ENCODE results near the gene CRB1. TPM values are rescaled to one million over a fixed set of nuclear protein-coding genes. Genes with fewer than 3 reads are reported as not detected.

Gene CRB1
- total RNA-seq, 1 experiment from 2014 or later: not detected

GRCh38 chr1:197252973-197253372 is 15.1 kb upstream of the CRB1 start:
- no peak overlapping the region for H3K27ac ChIP-seq (ENCODE audit: low read length)
- ATAC-seq (no peak), DNase-seq (ENCODE audit: low read depth, low spot score) (no peak)
- H3K27me3 ChIP-seq (ENCODE audit: control insufficient read depth, insufficient read depth, low read length): no peaks in the 10 kb centered on the region
- in situ Hi-C loops (cut with HindIII; ENCODE audit: low pct_unique_long_range_greater_than_20kb, low sequenced_read_pairs): no loop called here
- no peaks in the 10 kb centered on the region for H3K9me3 ChIP-seq (ENCODE audit: control insufficient read depth, insufficient read depth, low read depth, low read length)
- CTCF ChIA-PET: no interaction called here
- no TSS peak for BruUV-seq (replicated peaks)
- H3K36me3 ChIP-seq (ENCODE audit: control insufficient read depth, insufficient read depth, low read length): no peaks in the 10 kb centered on the region
- H3K4me3 ChIP-seq (ENCODE audit: low read depth in 2 of 2, low read length in 2 of 2): no peak overlapping the region
- no peaks in the 10 kb centered on the region for H3K4me1 ChIP-seq (ENCODE audit: control insufficient read depth, insufficient read depth, low read length)
- intact Hi-C loops (cut with micrococcal nuclease; ENCODE audit: unreplicated experiment): no loop called here
- TF ChIP-seq POLR2AphosphoS5 (IDR thresholded peaks at IDR 0.05; ENCODE audit: low read depth, low read length) (no peak), REST (IDR thresholded peaks at IDR 0.05; ENCODE audit: insufficient read depth in 1 of 2, low read depth in 2 of 2, low read length in 1 of 2) (no peak), CTCF (IDR thresholded peaks at IDR 0.05) (no peak), SIN3A (IDR thresholded peaks at IDR 0.05; ENCODE audit: borderline replicate concordance, insufficient read depth, low read depth, low read length) (no peak), TCF7L2 (IDR thresholded peaks at IDR 0.05; ENCODE audit: low read depth, low read length) (no peak)
- POLR2A ChIA-PET: no interaction called here

GRCh38 chr1:197254866-197255265 is 13.2 kb upstream of the CRB1 start:
- TF ChIP-seq CTCF (IDR thresholded peaks at IDR 0.05) (no peak), SIN3A (IDR thresholded peaks at IDR 0.05; ENCODE audit: borderline replicate concordance, insufficient read depth, low read depth, low read length) (no peak), REST (IDR thresholded peaks at IDR 0.05; ENCODE audit: insufficient read depth in 1 of 2, low read depth in 2 of 2, low read length in 1 of 2) (no peak), TCF7L2 (IDR thresholded peaks at IDR 0.05; ENCODE audit: low read depth, low read length) (no peak), POLR2AphosphoS5 (IDR thresholded peaks at IDR 0.05; ENCODE audit: low read depth, low read length) (no peak)
- Histone ChIP-seq H3K27ac (ENCODE audit: low read length) (no peak overlapping the region), H3K4me3 (ENCODE audit: low read depth in 2 of 2, low read length in 2 of 2) (no peak overlapping the region), H3K9me3 (ENCODE audit: control insufficient read depth, insufficient read depth, low read depth, low read length) (no peaks in the 10 kb centered on the region), H3K36me3 (ENCODE audit: control insufficient read depth, insufficient read depth, low read length) (no peaks in the 10 kb centered on the region), H3K4me1 (ENCODE audit: control insufficient read depth, insufficient read depth, low read length) (no peaks in the 10 kb centered on the region), H3K27me3 (ENCODE audit: control insufficient read depth, insufficient read depth, low read length) (no peaks in the 10 kb centered on the region)
- no peak for ATAC-seq
- no peak for DNase-seq (ENCODE audit: low read depth, low spot score)
- ChIA-PET POLR2A (no interaction called here), CTCF (no interaction called here)
- intact Hi-C loops (cut with micrococcal nuclease; ENCODE audit: unreplicated experiment): no loop called here
- BruUV-seq (replicated peaks): no TSS peak
- in situ Hi-C loops (cut with HindIII; ENCODE audit: low pct_unique_long_range_greater_than_20kb, low sequenced_read_pairs): no loop called here

Data from Panc1 (cell line).